OCI-LY7 (cell line): ENCODE data around the gene RIPK1.

Source experiments
- EZH2phosphoT487 ChIP-seq: fragments of 200-600 bp; sonication (generic); IDR thresholded peaks from 2 replicates; pipeline ENCODE4 v1.6.1; 2018; ENCODE audit warnings: low read depth, borderline replicate concordance, mild to moderate bottlenecking, mixed run types, antibody characterized with exemption, low read length, moderate library complexity, mixed read lengths
- TF ChIP-seq, protein P1 (sequence below): fragments of 200-600 bp; sonication (generic); conservative IDR thresholded peaks from 2 replicates; pipeline ENCODE4 v1.5.1; 2014; ENCODE audit warnings: mild to moderate bottlenecking, antibody characterized with exemption, low read length, moderate library complexity, mixed read lengths

- TF ChIP-seq, protein P1, sequence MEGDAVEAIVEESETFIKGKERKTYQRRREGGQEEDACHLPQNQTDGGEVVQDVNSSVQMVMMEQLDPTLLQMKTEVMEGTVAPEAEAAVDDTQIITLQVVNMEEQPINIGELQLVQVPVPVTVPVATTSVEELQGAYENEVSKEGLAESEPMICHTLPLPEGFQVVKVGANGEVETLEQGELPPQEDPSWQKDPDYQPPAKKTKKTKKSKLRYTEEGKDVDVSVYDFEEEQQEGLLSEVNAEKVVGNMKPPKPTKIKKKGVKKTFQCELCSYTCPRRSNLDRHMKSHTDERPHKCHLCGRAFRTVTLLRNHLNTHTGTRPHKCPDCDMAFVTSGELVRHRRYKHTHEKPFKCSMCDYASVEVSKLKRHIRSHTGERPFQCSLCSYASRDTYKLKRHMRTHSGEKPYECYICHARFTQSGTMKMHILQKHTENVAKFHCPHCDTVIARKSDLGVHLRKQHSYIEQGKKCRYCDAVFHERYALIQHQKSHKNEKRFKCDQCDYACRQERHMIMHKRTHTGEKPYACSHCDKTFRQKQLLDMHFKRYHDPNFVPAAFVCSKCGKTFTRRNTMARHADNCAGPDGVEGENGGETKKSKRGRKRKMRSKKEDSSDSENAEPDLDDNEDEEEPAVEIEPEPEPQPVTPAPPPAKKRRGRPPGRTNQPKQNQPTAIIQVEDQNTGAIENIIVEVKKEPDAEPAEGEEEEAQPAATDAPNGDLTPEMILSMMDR: 0 out of 2 replicates have a peak, but pooled peaks have one; percentile 14
- no peak for TF ChIP-seq EZH2phosphoT487
Measured at GRCh38 chr6:3118353-3119039, 50.2 kb downstream of the RIPK1 start, which contains the start of gene BPHL.
